Non-pigmented ciliary epithelial cell (primary cell): ENCODE results near the gene FGD6.

ENCODE experiments used
- DNase-seq: peaks from one replicate; pipeline ENCODE4 v3.0.0-alpha.2; 2010; ENCODE audit warnings: low read depth

FGD6 gene

DNA sequence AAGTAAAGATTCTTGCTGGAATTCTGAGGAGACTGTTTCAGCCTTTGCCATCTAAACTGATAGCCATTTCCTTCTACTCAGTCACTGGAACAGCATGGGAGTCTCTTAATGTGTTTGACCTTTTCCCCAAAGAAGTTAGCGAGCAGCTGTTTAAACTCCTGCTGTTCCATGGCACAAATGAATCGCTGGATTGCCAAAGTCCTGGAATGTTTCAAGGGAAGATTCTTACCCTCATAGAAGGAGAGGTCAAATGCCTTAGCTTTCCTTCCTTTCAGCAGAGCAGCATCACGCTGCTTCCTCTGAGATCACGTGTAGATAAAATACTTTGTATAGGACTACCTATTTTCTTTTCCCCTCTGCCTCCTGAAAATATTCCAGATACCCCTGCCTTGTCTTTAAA, 133.3 kb downstream of the FGD6 start:
- DNase-seq, result peak; percentile 34

DNA sequence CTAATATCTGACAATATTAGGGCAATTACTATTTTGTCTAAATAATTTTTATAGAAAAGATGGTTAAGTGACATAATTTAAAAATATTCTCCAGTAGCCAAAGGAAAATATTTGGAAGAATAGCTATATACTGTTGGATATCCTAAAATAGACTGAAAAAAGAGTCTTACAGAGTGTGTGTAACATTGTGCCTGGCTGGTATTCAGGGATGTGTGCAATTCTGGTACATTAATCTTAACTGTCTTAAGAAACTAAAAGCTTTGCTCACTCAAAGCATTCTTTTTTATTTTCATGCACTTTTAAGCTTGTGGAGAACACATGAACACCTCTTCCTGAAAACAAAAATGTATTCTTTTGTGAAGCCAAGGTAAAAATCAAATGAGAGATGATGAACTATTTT, 133.8 kb downstream of the FGD6 start:
- no peak for DNase-seq

DNA sequence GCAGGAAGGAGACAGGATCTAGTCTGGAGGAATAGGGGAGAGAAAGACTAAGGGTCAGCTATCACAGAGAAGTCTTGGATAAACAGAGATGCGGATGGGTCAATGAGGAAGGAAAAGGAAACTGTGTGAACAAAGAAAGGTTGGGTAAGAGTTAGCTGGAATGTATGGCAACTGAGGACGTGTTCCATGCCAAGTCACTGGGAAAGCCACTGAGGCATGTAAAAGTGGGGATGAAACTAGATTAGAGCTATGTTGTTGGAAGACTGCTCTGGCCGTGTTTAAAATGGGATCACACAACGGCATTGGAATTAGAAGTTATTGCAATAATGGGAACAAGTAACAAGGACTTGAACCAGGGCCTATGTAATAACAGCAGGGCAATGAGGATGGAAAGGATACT, 139.9 kb downstream of the FGD6 start:
- DNase-seq, result no peak

DNA sequence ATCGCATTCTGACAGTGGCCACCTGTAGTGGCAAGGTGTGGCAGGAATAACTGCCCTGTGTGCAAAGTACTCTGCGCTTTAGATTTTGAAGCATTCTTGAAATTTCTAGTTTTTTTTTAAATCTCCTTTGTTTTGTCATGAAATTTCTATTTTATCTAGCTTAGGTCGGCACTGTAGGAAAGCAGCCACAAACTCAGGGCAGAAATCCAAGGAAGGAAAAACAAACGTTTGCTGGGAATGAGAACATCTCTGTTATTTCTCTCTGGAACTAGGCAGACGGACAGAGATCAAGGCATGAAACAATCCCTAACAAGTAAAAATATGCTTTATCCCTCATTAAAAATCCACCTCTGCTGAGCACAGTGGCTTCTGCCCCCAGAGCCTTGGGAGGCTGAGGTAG, 142.5 kb downstream of the FGD6 start:
- no peak for DNase-seq

DNA sequence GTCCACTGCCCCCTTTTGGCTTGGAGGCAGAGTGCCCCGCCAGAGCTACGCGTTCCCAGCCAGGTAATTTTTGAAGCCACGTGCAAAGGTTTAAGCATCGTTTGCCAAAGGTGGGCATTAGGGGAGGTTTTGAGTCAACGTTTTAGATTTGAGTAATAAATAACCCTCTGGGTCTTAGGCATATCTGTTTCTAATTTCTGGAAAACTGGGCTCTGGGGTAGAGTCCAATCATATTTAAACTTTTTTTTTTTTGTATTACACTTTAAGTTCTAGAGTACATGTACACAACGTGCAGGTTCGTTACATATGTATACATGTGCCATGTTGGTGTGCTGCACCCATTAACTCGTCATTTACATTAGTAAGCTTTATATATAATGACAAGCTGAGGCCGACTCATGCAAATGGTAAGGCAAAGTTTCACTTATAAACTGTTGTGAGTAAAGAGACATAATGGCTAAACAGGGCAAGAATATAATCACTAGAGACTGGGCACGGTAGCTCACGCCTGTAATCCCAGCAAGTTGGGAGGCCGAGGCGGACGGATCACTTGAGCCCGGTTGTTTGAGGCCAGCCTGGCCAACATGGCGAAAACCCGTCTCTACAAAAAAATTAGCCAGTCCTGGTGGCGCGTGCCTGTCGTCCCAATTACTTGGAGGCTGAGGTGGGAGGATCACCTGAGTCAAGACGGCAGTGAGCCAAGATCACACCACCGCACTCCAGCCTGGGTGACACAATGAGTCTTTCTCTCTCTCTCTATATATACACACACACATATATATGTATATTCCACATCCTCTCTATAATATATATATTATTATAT, 143.4 kb downstream of the FGD6 start:
- no peak for DNase-seq

DNA sequence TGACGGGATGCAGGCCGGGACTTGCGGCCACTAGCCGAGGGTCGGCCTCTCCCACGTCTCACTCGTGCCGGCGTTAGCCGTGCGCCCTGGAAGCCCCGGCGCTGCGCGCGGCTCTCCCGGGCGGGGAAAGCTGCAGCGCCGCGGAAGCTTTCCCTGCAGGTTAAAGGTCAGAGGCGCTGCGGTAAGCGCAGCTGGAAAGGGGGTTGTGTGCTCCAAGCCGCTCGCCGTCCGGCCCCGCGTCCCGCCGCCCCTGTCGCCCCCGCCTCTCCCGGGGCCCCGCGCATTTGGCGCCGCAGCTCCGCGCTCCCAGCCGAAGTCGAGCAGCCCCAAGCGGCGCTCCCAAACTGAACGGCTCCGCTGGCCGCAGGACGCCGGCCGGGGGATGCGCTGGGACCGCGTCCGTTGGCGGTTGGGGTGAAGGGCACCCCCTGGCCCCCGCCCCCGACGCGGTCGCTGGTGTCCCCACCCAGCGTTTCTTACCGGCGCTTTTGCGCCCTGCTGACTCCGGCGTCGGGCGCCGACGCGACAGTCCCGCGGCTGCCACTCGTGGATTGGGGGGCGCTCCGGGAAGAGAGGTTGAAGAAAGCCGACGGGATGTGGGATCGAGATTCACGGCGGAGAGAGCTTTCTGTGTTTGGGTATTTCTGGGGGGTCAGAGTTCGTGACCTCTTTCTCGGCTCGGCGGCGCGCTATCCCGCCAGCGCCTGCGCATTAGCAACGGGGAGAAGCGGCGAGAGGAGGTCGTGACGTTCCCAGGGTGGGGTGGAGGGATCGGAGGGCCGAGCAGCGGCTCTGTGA, 144.2 kb downstream of the FGD6 start, which contains the start of gene NR2C1:
TSS of gene NR2C1 (minus strand) at position 719 of the 798 bp plus-strand sequence. CDS start 6,234 bp downstream, outside the sequence.
- DNase-seq, result peak; percentile 61

DNA sequence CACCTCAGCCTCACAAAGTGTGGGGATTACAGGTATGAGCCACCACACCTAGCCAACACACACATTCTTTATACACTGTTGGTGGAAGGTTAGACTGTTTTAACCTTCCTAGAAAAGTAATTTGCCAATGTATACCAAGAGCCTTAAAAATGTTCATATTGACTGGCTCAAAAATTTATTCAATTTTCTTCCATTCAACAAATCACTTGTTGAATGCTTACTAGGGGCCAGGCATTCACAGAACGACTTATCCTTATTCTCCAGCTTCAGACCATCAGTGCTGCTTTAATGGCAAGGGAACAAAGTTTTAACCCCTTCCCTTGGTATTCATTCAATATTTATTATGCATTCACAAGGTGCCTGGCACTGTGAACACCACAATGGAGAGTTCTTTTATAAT, 146.9 kb downstream of the FGD6 start:
- DNase-seq, result no peak

DNA sequence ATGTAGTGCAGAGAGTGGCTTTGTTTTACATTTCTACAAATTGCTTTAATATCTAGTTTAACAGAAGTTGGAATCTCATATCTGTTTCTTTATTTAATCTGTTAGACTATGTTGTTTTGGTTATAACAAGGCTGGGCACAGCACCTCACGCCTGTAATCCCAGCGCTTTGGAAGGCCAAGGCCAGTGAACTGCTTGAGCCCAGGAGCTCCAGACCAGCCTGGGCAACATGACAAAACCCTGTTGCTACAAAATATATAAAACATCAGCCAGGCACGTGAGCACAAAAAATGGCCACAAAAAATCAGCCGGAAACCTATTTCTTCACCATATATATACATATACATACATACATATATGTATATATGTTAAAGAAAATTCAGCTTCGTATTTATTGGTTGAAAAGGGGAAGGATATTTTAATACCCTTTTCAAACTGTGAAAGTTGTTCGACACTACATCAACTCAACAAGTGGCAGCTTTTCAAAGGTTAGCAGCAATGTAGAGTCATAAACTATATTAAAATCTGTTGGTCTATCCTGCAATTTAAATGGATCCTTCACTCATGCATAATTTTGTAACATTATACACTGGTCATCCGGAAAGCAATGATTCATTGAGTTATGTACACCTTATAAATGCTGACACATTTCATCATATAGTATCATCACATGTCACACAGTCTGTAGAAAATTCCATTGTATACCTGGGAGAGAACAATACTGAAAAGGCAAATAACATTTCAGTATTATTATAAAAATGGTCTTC, 151.0 kb downstream of the FGD6 start:
- DNase-seq, result no peak

DNA sequence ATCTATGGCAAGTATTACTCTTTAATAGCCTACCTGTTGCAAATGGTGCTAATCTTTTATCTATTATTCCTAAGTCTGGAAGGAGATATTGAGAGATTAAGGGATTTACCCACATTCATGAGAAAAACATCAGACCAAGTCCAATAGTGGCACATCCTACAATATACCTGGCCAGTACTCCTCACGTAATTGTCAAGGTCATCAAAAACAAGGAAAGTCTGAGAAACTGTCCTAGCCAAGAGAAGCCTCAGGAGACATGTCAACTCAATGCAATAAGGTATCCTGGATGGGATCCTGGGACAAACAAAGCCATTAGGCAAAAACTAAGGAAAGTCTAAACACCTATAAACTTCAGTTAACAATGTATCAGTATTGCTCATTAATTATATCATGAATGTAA, 156.3 kb downstream of the FGD6 start:
- DNase-seq, result no peak

DNA sequence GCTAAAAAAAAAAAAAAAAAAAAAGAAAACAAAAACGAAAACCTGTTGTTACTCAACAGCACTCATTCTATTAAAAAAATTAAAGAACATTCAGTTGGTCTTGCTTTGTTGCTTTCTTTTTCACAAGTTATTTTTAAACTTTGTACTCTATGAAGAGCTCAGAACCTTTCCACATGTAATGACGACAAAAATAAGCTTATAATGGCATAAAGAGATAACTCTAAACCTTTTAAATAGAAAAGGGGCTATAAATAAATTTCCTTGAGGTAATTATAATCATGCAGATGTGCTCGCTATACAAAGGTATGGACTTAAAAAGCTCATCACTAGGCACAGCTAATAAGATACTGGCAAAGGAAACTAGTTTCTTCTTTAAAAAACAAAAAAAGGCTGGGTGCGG, 157.3 kb downstream of the FGD6 start:
- no peak for DNase-seq

DNA sequence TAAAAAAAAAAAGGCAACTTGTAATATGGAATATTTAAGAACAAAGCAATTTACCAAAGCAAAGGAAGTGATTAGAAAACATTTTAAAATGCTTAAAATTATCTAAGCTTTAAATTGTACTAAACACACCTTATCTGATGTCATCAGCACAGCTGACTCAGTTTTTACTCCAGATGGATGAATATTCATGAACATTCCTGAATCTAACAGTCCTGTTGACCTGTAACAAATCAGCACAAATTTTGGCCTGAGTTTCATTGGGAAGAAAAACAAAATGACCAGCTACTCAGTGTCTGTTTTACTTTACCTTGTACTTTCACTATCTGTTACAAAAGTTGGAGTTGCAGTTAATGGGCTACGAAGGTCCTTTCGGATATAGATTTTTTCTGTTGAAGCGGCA, 159.8 kb downstream of the FGD6 start:
- no peak for DNase-seq

DNA sequence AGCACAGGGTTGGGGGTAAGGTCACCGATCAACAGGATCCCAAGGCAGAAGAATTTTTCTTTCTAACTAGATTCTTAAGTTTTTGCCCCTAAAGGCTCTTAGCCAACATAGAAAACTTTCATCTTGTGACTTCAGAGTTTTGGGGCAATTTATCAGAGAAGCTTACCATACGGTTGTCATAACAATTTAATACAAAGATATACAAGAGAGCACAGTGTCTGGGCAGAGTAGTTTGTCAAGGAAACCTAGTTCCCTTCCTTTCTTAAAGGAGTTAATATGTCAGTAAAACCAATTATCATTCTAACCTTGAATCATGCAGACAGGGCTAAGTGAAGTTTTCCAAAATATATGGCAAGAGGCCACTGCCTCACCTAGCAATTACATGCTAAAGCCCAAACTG, 162.2 kb downstream of the FGD6 start:
- DNase-seq, result no peak

DNA sequence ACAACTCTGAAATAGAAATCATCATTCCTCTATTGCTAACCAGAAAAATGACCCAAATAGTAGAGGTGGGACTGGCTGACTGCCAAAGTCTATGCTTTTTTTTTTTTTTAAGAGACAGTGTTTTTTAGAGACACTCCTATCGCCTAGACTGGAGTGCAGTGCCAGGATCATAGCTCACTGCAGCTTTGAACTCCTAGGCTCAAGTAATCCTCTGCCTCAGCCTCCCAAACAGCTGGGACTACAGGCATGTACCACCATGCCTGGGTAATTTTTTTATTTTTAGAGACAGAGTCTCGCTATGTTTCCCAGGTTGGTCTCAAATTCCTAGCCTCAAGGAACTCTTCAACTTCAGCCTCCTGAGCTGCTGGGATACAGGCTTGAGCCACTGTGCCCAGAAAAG, 163.1 kb downstream of the FGD6 start:
- DNase-seq, result no peak

DNA sequence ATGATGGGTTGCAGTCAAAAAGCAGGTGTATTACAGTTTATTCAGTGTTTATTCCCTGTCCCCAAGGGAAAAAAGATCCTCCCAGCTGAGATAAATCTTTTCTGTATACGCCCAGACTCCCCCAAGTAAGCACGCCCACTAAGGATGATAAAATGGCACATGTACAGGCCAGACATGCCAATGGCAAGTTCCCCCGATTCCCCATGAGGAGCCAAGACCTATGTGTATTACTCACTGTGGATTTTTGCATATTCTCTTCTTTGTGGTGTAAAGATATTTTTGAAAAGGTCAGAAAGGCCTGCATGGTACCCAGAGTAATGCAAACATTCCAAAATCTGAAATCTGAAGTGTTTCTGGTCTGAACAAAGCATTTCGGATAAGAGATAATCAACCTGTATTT, 166.0 kb downstream of the FGD6 start:
- no peak for DNase-seq

DNA sequence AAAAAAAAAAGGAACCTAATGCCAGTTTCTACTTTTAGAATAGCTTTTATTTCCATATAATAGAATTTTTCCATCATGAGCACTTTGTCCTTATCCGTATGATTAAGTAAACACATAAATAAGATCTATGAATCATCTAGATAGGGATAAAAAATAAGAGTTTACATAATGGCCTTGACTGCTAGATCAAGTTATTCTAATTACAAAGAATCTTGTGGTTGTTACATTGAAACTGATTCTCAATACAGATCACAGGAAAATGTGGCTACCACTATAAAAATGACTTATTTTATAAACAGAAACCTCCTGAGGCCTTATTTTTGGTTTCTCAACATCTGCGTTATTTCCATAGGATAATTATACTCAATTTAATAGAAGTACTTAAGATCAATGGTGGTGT, 179.4 kb downstream of the FGD6 start:
- DNase-seq, result no peak

DNA sequence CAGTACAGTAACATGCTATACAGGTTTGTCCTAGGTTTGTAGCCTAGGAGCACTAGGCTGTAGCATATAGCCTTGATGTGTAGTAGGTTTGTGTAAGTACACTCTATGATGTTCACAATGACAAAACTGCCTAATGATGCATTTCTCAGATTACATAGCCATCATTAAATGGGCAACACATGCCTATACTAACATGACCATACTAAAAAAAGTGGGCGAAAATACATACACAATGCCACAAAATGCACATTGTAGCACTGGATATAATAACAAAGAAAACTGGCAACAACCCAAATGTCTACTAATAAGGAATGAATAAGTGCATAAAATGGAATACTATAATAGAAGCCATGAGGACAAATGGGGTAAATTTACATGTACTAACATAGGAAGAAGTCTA, 182.5 kb downstream of the FGD6 start:
- DNase-seq, result no peak
